Nephron (organoid): ENCODE measurements around the gene SEMA5A.

Experiments
- H3K27ac Mint-ChIP-seq, 3 experiments: 2 replicates each; pipeline ENCODE4 v1.8.0; 2020; ENCODE audit warnings: mixed read lengths in 3 of 3, mild to moderate bottlenecking in 2 of 3, moderate library complexity in 1 of 3
- H3K27me3 Mint-ChIP-seq: 2 replicates; pipeline ENCODE4 v1.8.0; 2021; ENCODE audit warnings: low read depth, mild to moderate bottlenecking, moderate library complexity, mixed read lengths
- H3K36me3 Mint-ChIP-seq: 2 replicates; pipeline ENCODE4 v1.8.0; 2020; ENCODE audit warnings: low read depth, mixed read lengths
- H3K4me1 Mint-ChIP-seq: 2 replicates; pipeline ENCODE4 v1.8.0; 2020; ENCODE audit warnings: mixed read lengths
- H3K4me3 Mint-ChIP-seq, 3 experiments: 2 replicates each; pipeline ENCODE4 v1.8.0; 2020; ENCODE audit warnings: mild to moderate bottlenecking in 3 of 3, mixed read lengths in 3 of 3, moderate library complexity in 2 of 3
- H3K9me3 Mint-ChIP-seq: 2 replicates; pipeline ENCODE4 v1.8.0; 2020; ENCODE audit warnings: mixed read lengths
- CTCF ChIP-seq, 3 experiments: fragments of 200-600 bp; sonication (generic); IDR thresholded peaks; one replicate each; pipeline ENCODE4 v1.5.0; 2021; ENCODE audit warnings: antibody characterized with exemption in 3 of 3; ENCODE audit not compliant: unreplicated experiment in 3 of 3

SEMA5A gene

GRCh38 chr5:9582406-9582805, 36.5 kb upstream of the SEMA5A start:
- H3K36me3 Mint-ChIP-seq, result no peaks in the 10 kb centered on the region
- H3K27ac Mint-ChIP-seq, result no peak overlapping the region

DNA sequence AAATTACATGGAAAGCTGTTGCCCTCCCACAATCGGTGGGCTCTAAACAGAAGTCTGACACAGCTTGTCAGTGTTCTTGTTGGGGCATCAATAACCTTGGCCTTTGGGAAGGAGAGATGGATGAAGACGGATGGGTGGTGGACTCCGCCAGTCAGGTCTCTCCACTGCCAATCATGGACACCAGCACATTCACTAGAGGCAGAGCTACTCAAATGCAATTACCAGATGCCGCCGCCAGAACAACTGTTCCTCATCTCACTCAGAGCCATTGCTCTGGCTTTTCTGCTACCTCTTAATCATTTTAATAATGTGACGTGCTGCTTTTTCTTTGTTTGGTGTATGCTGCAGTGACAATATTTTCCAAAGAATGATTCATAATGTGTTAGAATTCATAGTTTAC, 27.9 kb upstream of the SEMA5A start:
- no peak overlapping the region for H3K27ac Mint-ChIP-seq
- H3K4me1 Mint-ChIP-seq, result no peaks in the 10 kb centered on the region
- no peak overlapping the region for H3K4me3 Mint-ChIP-seq
- no peak for TF ChIP-seq CTCF (IDR thresholded peaks at IDR 0.05; ENCODE audit: unreplicated experiment in 3 of 3)
- no peaks in the 10 kb centered on the region for H3K9me3 Mint-ChIP-seq
- no peaks in the 10 kb centered on the region for H3K27me3 Mint-ChIP-seq
- H3K36me3 Mint-ChIP-seq, result no peaks in the 10 kb centered on the region

More at GRCh38 chr5:9582406-9582805, 36.5 kb upstream of the SEMA5A start:
- Mint-ChIP-seq H3K9me3 (no peaks in the 10 kb centered on the region), H3K4me1 (no peaks in the 10 kb centered on the region), H3K4me3 (no peak overlapping the region), H3K27me3 (no peaks in the 10 kb centered on the region)
- no peak for TF ChIP-seq CTCF (IDR thresholded peaks at IDR 0.05; ENCODE audit: unreplicated experiment in 3 of 3)

- no peaks in the 10 kb centered on the region for H3K4me1 Mint-ChIP-seq
- TF ChIP-seq CTCF (IDR thresholded peaks at IDR 0.05; ENCODE audit: unreplicated experiment in 3 of 3), result no peak
- no peaks in the 10 kb centered on the region for H3K9me3 Mint-ChIP-seq
- H3K27ac Mint-ChIP-seq, result no peak overlapping the region
- no peaks in the 10 kb centered on the region for H3K36me3 Mint-ChIP-seq
- no peak overlapping the region for H3K4me3 Mint-ChIP-seq
- H3K27me3 Mint-ChIP-seq, result no peaks in the 10 kb centered on the region
Measured at GRCh38 chr5:9572246-9572645, 26.4 kb upstream of the SEMA5A start.

- H3K27ac Mint-ChIP-seq, result no peak overlapping the region
- no peaks in the 10 kb centered on the region for H3K4me1 Mint-ChIP-seq
- TF ChIP-seq CTCF (IDR thresholded peaks at IDR 0.05; ENCODE audit: unreplicated experiment in 3 of 3), result no peak
- no peaks in the 10 kb centered on the region for H3K9me3 Mint-ChIP-seq
- no peaks in the 10 kb centered on the region for H3K36me3 Mint-ChIP-seq
- no peaks in the 10 kb centered on the region for H3K27me3 Mint-ChIP-seq
- no peak overlapping the region for H3K4me3 Mint-ChIP-seq
Measured at GRCh38 chr5:9570876-9571275, 25.0 kb upstream of the SEMA5A start.

DNA sequence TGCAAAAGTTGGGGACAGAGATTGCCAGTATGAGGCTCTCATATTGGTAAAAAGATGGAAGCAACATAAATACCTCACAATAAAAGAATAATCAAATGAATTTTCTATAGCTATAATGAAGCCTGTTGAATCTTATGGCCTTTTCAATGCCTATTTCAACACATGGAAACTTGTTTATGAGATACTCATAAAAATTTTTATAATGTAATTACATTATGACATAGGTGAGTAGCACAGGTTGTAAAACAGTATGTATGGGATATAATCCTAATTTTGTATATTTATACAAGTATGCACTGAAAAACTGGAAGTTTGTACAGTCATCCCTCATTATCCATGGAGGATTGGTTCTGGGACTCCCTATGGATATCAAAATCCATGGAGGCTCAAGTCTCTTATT, 21.2 kb upstream of the SEMA5A start:
- Mint-ChIP-seq H3K4me3 (no peak overlapping the region), H3K36me3 (no peaks in the 10 kb centered on the region), H3K4me1 (no peaks in the 10 kb centered on the region), H3K27ac (no peak overlapping the region), H3K27me3 (no peaks in the 10 kb centered on the region), H3K9me3 (no peaks in the 10 kb centered on the region)
- TF ChIP-seq CTCF (IDR thresholded peaks at IDR 0.05; ENCODE audit: unreplicated experiment in 3 of 3), result no peak

GRCh38 chr5:9564752-9565151, 18.9 kb upstream of the SEMA5A start:
- no peak overlapping the region for H3K4me3 Mint-ChIP-seq
- H3K27me3 Mint-ChIP-seq, result peaks cover 4% of the 10 kb centered on the region
- H3K9me3 Mint-ChIP-seq, result no peaks in the 10 kb centered on the region
- H3K27ac Mint-ChIP-seq, result no peak overlapping the region
- no peaks in the 10 kb centered on the region for H3K4me1 Mint-ChIP-seq
- no peak for TF ChIP-seq CTCF (IDR thresholded peaks at IDR 0.05; ENCODE audit: unreplicated experiment in 3 of 3)
- H3K36me3 Mint-ChIP-seq, result no peaks in the 10 kb centered on the region
